GM21367 (cell line): ENCODE measurements around the gene PGLYRP4.

ENCODE experiments used
- ATAC-seq: cut with Tn5 transposase; IDR thresholded peaks from one replicate; pipeline ENCODE4 v1.9.1; 2021; ENCODE audit not compliant: unreplicated experiment

PGLYRP4 gene, protein sequence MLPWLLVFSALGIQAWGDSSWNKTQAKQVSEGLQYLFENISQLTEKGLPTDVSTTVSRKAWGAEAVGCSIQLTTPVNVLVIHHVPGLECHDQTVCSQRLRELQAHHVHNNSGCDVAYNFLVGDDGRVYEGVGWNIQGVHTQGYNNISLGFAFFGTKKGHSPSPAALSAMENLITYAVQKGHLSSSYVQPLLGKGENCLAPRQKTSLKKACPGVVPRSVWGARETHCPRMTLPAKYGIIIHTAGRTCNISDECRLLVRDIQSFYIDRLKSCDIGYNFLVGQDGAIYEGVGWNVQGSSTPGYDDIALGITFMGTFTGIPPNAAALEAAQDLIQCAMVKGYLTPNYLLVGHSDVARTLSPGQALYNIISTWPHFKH

DNA sequence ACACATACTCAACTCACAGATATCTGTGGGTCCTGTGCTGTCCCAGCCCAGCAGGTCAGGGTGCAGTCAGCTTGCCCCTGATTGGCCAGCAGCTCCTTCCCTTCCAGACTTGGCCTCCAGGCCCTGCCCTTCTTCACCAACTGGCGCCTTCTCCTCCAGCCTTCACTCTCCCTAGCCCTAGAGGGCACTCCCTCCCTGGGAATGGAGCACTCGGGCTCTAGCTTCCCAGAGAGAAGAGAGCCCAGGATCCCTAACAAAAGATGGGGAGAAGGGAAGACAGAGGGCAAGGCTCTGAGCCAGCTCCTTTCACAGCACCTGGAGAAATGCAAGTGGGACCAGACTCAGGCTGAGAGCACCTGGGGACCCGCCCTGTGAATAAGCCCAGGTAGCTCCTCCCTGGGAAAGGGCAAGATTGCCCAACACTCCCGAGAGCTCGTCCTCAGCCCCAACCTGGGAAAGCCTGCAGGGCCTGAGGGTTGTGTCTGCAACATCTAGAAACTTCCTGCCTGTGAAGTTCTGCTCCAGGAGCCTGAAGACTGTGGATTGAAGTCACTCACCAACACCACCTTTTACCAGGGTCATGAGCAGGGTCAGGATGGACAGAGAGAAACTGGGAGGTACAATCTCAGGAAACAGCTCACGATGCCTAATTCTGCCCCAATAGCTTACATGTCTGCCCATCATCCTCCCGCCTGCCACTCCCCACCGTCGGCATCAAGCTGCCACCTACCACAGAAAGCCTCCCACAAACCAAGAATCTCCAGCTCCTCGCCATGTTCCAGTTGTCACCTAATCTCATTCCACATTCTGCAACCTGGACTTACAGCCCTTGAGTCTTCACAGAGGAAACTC lies at the start of gene PGLYRP4:
Gene PGLYRP4, minus strand, starts transcription at position 331 of the 852 bp plus-strand sequence. CDS start 909 bp downstream, outside the sequence.
- ATAC-seq = no peak

DNA sequence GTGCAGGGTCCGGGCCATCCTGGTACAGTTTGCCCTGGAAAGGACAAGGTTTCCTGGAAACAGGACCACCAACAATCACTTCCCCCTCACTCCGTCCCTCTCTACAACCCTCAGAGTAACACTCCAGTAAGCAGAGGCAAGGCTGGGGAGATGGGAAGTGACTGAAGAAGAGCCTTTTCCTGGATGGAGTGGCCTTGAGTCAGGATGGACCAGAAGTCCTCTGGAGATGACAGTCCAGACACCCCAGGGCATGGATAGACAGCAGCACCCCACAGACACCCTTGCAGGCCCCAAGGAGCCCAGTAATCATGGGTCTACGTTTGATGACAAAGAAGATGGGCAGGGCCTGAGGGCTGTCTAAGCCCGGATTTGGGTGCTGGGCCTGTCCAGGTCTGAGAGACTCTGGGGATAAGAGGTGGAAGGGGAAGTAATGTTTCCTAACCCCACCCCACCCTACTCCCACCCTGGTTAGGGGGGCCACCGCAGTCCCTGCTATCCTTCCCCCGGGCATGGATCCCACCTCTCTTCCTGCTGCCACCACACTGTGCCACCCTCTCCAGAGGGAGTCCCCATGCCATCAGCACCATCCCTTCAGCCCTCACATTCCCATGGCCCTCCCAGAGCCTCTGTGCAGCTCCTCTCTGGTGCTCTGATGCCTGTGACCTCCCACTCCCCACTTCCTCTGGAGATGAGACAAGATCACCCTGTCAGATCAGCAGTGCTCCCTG lies 49.4 kb upstream of the PGLYRP4 start:
- no peak for ATAC-seq

DNA sequence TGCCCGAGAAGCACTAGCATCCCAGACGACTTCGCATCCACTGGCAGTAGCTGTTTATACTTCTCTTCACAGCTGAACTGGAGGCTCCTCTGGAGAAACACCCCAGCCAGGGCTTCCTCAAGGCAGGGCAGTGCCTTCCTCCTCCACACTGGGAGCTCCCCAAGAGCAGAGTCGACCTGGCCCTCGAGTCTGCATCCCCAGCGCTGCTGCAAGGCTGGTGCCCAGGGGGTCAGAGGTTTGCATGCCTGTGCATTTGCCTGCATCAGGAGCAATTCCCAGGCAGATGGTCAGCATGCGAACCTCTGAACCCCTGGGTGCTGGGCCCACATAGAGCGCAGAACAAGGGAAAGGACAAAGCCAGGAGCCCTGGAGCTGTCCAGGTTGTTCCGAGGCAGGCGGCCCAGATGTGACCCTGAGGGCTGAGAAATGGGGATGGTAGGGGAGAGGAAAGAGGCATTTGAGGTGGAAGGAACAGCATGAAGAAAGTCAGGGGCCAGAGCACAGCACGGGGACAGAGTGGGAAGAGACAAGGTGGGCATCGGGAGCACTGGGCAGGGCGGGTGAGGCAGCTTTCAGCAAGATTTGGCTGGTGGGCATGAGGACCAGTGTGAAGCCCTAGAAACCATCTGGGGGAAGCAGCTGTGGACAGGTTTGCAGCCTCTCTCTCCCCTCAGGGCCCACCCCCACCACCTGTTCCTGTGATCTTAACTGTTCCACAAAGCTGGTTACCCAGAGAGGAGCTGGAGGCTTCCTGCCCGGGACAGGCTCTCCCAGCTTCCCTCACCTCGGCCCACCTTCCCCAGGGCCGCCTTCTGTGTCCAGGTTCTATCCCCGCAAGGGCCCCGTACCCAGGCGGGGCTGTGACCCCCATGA lies 48.6 kb upstream of the PGLYRP4 start:
- ATAC-seq = no peak

DNA sequence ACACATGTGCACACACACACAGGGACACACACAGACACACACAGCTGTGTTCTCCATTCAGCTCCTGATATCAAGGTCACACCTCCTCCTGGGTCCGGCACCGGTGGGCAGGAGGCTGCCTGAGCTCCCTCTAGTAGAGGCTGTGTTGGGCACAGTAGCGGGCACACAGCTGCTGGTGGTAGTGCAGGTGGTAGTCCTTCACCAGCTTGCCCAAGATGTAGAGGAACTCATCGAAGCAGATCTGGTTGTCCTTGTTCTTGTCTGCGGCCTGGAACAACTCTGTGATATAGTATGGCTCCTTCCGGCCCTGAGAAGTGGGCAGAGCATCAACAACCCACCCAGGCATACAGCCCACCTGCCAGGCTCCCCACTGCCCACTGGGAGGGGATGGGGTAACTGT lies 47.8 kb upstream of the PGLYRP4 start:
- no peak for ATAC-seq

DNA sequence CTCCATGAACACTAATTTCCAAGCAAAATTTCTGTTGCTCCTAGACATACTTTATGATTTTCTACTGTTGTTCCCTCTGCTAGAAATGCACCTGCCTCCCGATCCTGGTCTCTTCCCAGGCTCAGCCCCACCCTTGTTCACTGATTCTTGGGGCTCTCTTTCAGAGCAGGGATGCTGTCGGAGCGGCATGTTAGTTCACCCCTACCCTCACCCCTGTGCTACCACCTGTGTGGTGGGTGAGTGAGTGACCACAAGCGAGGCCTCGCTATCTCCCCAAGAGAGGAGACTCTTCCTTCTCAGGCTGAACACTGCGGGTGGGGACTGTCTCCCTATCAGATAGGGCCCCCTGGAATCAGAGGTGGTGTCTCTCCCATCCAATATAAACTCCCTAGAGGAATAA lies 47.1 kb upstream of the PGLYRP4 start:
- no peak for ATAC-seq

DNA sequence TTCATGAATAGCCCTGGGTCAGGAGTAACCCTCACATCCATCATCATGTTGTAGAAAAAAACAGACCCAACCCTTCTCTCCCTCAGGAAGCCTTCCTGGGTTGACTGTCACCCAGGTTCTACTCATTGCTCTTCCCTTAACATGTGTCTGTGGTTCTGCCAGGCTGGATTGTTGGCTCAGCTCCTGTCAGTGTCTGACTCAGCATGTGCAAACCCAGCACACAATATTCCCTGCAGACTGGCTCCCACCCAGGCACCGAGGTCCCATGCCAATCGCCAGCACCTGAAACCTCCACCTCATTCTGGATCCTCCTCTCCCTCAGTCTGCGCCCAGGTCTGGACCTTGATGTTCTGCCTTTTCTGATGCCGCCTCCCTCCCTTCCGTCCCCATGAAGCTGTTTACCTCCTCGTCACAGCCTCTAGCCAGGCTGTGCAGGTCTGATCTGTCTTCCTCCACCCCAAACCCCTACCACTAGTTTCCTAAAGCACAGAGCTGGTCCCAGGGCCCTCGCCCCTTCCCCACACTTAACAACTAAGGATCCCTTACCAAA lies 46.6 kb upstream of the PGLYRP4 start:
- no peak for ATAC-seq

DNA sequence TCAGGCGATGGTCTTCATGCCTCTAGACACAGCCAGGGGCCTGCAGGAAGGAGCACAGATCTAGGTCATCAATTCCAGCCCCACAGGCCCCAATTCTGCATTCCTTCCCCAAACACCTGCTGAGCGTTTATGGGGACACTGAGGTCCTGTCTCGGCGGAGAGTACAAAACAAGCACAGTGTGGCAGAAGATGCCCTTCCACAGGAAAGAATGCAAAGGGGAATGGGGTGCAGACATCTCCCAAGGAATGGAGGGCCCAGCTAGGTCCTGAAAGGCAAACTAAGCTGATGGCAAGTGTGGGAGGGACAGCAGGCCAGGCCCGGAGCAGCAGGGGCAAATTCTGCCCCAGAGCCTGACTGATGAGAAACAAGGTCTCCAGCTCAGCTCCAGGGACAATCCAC lies 45.8 kb upstream of the PGLYRP4 start:
- ATAC-seq = no peak

DNA sequence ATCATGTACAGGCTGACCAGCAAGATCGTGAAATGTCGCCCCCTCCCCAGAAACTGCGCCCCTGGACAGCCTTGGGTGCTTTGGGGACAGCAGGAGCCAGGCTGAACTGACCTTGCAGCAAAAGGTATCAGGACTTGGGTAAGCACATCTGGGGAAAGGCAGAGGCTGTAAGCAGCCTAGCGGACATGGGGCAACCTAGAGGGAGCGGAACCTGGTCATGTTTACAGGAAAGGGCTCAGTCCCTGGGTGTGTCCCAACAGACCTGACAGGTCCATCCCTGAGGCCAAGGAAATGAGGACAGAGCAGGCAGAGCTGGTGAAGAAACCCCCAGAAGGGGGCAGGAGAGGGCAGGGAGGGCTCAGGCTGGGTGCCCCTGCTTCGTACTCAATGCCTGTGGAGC lies 45.3 kb upstream of the PGLYRP4 start:
- no peak for ATAC-seq

DNA sequence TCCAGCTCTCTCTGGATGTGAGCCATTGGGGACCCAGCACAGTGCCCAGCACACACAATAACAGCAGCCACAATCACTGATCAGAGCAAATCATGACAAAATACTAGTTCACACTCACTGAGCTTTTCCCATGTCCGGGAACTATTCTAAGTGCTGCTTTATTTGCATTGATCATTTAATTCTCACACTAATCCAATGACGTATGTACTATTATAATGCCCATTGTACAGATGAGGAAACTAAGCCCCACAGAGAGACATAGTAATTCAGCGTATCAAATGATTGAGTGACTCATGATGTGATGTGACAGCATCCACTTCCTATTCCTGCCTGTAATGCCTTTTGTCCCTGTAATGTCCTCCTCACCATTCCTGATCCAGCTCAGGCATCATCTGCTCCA lies 44.2 kb upstream of the PGLYRP4 start:
- ATAC-seq = no peak

DNA sequence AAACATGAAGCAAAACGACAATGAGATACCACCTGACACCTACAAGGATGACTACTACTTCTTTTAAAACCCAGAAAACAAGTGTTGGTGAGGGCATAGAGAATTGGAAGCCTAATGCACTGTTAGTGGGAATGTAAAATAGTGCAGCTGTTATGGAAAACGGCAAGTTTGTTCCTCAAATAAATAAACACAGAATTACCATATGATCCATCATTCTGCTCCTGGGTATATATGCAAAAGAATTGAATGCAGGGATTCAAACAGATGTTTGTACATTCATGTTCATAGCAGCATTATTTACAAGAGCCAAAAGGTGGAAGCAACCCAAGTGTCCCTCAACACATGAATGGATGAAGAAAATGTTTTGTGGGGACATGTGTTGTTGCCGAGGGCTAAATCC lies 43.6 kb upstream of the PGLYRP4 start:
- no peak for ATAC-seq

DNA sequence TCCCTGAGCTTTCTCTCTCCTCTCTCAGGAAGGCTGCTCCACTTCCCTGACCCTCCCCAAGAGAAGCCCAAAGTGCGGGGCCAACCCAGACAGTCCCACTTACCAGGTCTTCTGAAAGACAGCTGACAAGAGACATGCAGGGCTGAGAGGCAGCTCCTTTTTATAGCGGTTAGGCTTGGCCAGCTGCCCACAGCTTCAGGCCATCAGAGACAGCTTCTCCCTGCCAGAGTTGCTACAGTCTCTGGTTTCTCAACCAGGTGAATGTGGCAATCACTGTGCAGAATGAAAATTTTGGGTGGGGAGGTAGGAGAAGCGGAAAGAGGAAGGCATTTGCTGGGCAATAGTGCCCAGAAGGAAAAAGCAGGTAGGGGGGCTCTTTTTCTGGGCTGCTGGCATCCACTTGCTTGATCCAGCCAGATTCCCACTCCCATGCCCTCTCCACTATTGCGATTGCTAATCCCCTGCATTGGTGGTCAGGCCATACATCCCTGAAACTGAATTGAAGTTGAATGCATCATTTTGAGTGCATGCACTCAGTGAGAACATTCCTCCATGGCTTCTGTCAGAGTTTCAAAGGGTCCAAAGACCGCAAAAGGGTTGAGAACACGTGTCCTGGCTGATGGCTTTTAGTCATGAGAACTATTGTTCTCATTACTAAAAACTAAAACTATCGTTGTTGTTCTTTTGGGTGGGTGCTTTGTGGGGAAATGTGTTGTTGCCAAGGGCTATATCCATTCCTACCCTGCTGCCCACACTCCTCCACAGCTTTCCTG lies 42.5 kb upstream of the PGLYRP4 start, which contains the start of gene S100A8:
Gene S100A8, minus strand, starts transcription at position 136 of the 773 bp plus-strand sequence. CDS start 538 bp downstream, outside the sequence.
- ATAC-seq = no peak

DNA sequence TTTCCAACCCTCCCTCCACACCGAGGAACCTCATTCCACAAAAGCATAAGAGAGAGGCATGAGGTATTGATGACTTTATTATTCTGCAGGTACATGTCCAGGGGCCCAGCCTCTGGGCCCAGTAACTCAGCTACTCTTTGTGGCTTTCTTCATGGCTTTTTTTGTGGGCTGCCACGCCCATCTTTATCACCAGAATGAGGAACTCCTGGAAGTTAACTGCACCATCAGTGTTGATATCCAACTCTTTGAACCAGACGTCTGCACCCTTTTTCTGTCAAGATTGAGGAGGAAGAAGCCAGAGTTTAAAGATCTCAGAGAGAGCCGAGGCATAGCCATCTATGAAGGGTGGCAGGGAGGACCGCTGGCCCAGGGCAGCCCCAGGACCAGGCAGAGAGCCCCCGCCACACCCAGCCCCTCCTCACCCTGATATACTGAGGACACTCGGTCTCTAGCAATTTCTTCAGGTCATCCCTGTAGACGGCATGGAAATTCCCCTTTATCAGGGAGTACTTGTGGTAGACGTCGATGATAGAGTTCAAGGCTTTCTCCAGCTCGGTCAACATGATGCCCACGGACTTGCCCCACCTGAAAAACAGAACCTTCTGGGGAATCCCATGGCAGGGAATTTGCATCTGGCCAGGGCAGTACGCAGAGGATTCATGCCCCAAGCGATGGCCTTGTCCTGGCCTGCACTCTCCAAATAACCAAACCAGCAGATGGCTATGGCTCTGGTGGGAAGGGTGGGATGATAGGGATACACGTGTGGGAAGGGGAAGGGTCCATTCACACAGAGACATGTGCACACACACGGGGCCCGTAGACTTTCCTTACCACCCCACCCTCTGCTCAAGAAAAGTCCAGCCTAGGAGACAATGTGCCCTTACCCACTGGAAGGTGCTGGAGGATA lies 41.6 kb upstream of the PGLYRP4 start:
- no peak for ATAC-seq

DNA sequence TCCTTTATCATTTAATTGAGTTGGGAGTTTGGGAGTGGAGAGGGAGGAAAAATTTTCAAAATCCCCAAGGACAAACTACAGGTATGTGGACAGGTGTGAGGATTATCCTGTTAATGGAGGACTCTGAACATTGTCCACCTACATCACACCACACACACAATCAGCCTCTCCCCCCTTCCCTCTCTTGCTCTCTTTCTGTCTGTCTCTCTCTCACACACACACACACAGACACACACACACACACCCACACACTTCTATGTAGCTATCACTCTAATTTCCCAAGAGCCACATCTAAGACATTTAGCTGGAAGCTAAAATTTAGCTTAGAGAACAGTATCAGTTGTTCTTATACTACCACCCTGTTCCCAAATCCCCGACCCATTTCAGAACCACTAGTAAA lies 40.8 kb upstream of the PGLYRP4 start:
- ATAC-seq = no peak

DNA sequence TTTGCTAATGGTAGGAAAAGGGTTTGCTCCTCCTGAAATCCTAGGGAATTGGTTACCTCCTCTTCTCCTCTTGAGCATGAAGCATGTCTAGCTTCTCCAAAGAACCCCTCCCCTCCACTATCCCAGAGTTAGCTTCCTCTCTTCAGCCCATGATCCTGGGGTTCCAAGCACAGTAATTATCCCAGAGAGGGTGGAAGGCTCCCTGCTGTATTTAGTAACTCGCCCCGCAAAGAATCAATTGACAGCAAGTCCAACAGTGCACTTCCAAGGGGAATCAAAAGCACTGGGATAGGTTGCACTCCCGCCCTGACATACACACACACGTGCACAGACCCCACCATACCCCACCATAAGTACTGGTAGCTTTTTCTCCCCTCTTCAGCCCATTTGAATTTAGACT lies 39.1 kb upstream of the PGLYRP4 start:
- no peak for ATAC-seq

DNA sequence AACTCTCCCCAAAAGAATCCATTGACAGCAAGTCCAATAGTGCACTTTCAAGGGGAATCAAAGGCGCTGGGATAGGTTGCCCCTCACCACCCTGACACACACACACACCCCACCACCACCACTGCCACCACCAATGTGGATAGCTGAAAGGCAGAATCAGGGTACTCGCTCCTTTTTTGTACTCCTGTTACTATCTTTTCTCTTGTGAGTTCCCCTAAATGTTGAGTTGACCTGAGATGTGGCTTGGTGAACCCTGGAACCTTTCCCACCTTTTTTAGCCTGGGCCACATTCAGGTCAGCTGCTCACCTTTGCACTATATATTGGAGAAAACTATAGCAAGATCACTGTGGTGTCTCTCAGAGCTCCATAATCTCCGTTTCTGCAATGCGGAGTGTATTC lies 38.4 kb upstream of the PGLYRP4 start:
- no peak for ATAC-seq

DNA sequence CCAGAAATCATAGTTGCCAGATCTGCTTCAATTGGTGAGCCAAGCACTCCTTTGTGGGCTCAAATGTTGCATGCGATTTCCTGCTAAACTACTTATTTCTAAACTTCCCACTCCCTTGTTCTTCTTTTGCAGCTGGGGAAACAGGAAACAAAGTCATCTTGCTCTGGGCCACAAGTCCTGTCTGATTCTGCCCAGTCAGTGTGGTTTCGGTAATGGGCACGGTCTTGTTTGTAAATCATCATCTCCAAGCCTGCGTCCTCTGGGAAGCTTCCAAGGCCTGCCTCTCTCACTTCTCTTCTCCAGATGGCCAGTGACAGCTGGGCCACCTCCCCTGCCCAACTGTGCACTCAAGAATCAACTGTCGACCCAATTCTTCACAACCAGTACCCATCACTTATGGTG lies 37.9 kb upstream of the PGLYRP4 start:
- no peak for ATAC-seq

DNA sequence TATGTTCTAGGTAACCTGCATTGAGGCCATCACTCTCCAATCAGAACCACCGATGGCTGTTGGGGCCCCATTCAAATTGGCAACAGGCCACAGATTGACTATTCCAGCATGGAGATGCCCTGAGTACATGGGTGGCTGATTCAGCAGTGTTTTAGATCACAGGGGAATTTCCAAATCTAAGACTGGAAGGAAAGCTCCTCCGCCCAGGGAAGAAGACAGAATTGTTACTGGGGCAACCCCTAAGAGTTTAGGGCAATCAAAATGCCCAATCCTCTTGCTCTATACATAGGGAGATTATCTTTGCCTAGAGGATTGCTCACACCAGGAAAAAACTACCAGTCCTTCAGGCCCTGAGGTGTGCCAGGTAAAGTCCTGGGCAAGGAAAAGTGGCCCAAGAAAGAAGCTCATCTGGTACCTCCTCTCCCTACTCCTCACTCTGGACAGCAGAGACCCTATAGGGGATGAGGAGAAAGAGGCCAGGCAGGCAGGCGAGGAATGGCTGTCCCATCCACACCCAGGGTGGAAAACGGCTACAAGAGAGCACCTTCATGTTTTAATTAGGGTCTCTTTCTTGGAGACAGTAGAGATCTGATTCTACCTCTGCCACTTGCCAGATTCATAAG lies 36.4 kb upstream of the PGLYRP4 start:
- no peak for ATAC-seq

DNA sequence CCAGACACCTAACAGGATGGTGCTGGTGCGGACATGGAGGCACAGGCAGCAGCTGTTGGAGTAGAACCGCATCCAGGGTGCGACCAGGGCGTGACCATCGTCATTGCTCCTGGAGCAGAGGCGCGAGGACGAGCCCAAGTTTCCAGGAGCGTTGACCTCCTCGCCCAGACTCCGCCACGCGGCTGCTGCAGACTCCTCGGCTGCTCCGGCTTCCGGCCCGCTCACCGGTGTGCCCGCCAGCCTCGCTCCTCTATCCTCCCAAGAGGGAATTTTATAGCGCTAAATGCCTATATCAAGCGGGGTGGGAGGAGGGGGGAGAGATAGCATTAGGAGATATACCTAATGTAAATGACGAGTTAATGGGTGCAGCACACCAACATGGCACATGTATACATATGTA lies 32.1 kb upstream of the PGLYRP4 start:
- no peak for ATAC-seq
